Heart right ventricle (tissue), 16 donors: ENCODE measurements around the gene TDRD7. TPM values are rescaled to one million over a fixed set of nuclear protein-coding genes. Genes with fewer than 3 reads are reported as not detected.

ENCODE experiments used
- ATAC-seq, 8 donors: fragments of 200-7000 bp; cut with Tn5 transposase; one replicate each; pipeline ENCODE4 v1.9.1; 2020; ENCODE audit warnings: mild to moderate bottlenecking in 8 of 8, moderate library complexity in 8 of 8, moderate number of reproducible peaks in 1 of 8
- DNase-seq, 2 donors: peaks; one replicate each; pipeline ENCODE4 v3.0.0-alpha.2; 2020
- H3K27ac ChIP-seq, 10 donors: fragments of 200-600 bp; sonication (generic) in 2 of 10; one replicate each; pipeline versions ENCODE4 v1.5.0 to v1.8.0; 2020 to 2022; ENCODE audit warnings: mild to moderate bottlenecking in 3 of 10
- H3K27me3 ChIP-seq, 7 donors: fragments of 200-600 bp; one replicate each; pipeline ENCODE4 v1.8.0; 2021 to 2022; ENCODE audit warnings: mild to moderate bottlenecking in 2 of 7
- H3K36me3 ChIP-seq, 9 donors: fragments of 200-600 bp; sonication (generic) in 1 of 9; one replicate each; pipeline versions ENCODE4 v1.5.0 to v1.8.0; 2020 to 2022; ENCODE audit warnings: mild to moderate bottlenecking in 2 of 9
- H3K4me1 ChIP-seq, 9 donors: fragments of 200-600 bp; sonication (generic) in 1 of 9; one replicate each; pipeline versions ENCODE4 v1.5.0 to v1.8.0; 2020 to 2022; ENCODE audit warnings: mild to moderate bottlenecking in 4 of 9
- H3K4me3 ChIP-seq, 10 donors: fragments of 200-600 bp; sonication (generic) in 2 of 10; one replicate each; pipeline versions ENCODE4 v1.5.0 to v1.8.0; 2020 to 2022; ENCODE audit warnings: mild to moderate bottlenecking in 7 of 10, moderate library complexity in 2 of 10
- H3K9me3 ChIP-seq, 11 donors: fragments of 200-600 bp in 10 of 11; sonication (generic) in 2 of 11; one replicate each; pipeline versions ENCODE4 v1.5.0 to v1.8.0; 2013 to 2022; ENCODE audit warnings: mild to moderate bottlenecking in 2 of 11, control low read depth in 1 of 11, moderate library complexity in 1 of 11
- CTCF ChIP-seq, 9 donors: fragments of 200-600 bp; sonication (generic) in 2 of 9; IDR thresholded peaks; one replicate each; pipeline versions ENCODE4 v1.5.0 to v1.8.0; 2021 to 2022; ENCODE audit warnings: antibody characterized with exemption in 9 of 9, mild to moderate bottlenecking in 5 of 9, moderate library complexity in 1 of 9
- WGBS, 2 donors: extraction: QIAGEN DNeasy Blood & Tissue Kit; methylation state at CpG; one replicate each; pipeline ENCODE4 v1.1.7; 2013; ENCODE audit warnings: inconsistent platforms in 1 of 2; 5-methylcytosine and 5-hydroxymethylcytosine counted together
- intact Hi-C, 10 donors: fragments of 100-400 bp; cut with DNase I; formaldehyde crosslinking; loops; one replicate each; pipeline versions ENCODE4 v1.11.1 to v1.14.2; 2022
- polyA plus RNA-seq, 2 donors: library from polyadenylated mRNA; stranded (reverse); fragments of 200-250 nt; gene quantifications; one replicate each; pipeline ENCODE4 v1.2.3, GENCODE V29; 2013
- total RNA-seq, 10 donors: library from RNA; stranded (reverse); fragmentation: NEBNext Ultra II Directional in 3 of 10; extraction: Animal tissue kit (Norgen Biotek cat#: 25700) in 3 of 10; gene quantifications; one replicate each; pipeline versions ENCODE4 v1.2.1 to v1.2.4, GENCODE V29; 2021 to 2023
- donor health status: Arrhythmogenic right ventricular cardiomyopathy.
- donor health status: ischemic (EF 13 %, LVEDD 7.1; RV severe dilation, severe dysfunction).
- donor health status: healthy with polysubstance abuse.
- donor health status: DM: no; HTN: yes; CAD: no.
- donor health status: DM: no; HTN: no; CAD: no.
- donor health status: ischemic (EF 25% LVEDD 6.9; RV normal size, moderate dysfunction).
- donor health status: ischemic (EF 25% LVEDD 5.7; RV mildly dilated, moderate dysfunction).
- donor health status: healthy.
- donor health status: DM: yes; HTN: yes; CAD: no.
- donor health status: Ischemic cardiomyopathy.
- donor health status: ischemic (EF 35%, LVEDD 5.7; RV mildly dilated, moderate dysfunction).
- donor health status: nonischemic (EF 11% LVEDD 7.7; RV severe dilation, severe dysfunction).
- donor health status: DM: yes; HTN: yes; CAD: no.
- donor health status: PGD.
- donor health status: ischemic (EF 29% LVEDD 5.4; RV normal size, mild dysfunction).
- donor health status: nonischemic (EF 23%, LVEDD 6.1; RV moderate dilation, normal function).

TDRD7 gene
- total and polyA plus RNA-seq, 12 donors = 4.0 to 12.8 (median 8.0) TPM

GRCh38 chr9:97504381-97505216 is 92.7 kb downstream of the TDRD7 start:
- Histone ChIP-seq H3K4me1 (peaks cover 9 to 85% (median 50%) of the 10 kb centered on the region in 9 donors), H3K27me3 (peaks cover 0 to 57% (median 8%) of the 10 kb centered on the region in 7 donors), H3K36me3 (no peaks in the 10 kb centered on the region), H3K4me3 (peak overlapping the region in 2 of 10 donors; percentile 2 to 8), H3K9me3 (no peaks in the 10 kb centered on the region), H3K27ac (peak overlapping the region in 9 of 10 donors; percentile 56 to 98 (median 91))
- intact Hi-C loops = loop anchor here in 5 of 10 donors (2.0 to 10.0 kb wide), 4 partner anchors 53 to 94 kb away; no protein-coding TSS in a partner anchor
- TF ChIP-seq CTCF (IDR thresholded peaks at IDR 0.05) = no peak
- WGBS, 2 donors = 27 to 36% methylated on average over 8 of the region's 8 CpGs
- no peak for ATAC-seq
- DNase-seq = peak in 1 of 2 donors; percentile 34

GRCh38 chr9:97505845-97506244 is 93.9 kb downstream of the TDRD7 start:
- Histone ChIP-seq H3K27me3 (peaks cover 0 to 45% (median 8%) of the 10 kb centered on the region in 7 donors), H3K4me1 (peaks cover 5 to 85% (median 52%) of the 10 kb centered on the region in 9 donors), H3K4me3 (no peak overlapping the region), H3K27ac (peak overlapping the region in 1 of 10 donors; percentile 93), H3K36me3 (no peaks in the 10 kb centered on the region), H3K9me3 (no peaks in the 10 kb centered on the region)
- ATAC-seq (no peak), DNase-seq (no peak)
- WGBS, 2 donors = 83 to 84% methylated on average over 3 of the region's 3 CpGs
- intact Hi-C loops = loop anchor here in 3 of 10 donors (2.0 to 10.0 kb wide), 2 partner anchors 89 to 93 kb away; no protein-coding TSS in a partner anchor
- TF ChIP-seq CTCF (IDR thresholded peaks at IDR 0.05) = no peak

GRCh38 chr9:97506306-97506705 is 94.4 kb downstream of the TDRD7 start:
- Histone ChIP-seq H3K4me1 (peaks cover 5 to 85% (median 53%) of the 10 kb centered on the region in 9 donors), H3K27me3 (peaks cover 0 to 40% (median 8%) of the 10 kb centered on the region in 7 donors), H3K27ac (peak overlapping the region in 1 of 10 donors; percentile 5), H3K9me3 (no peaks in the 10 kb centered on the region), H3K36me3 (no peaks in the 10 kb centered on the region), H3K4me3 (no peak overlapping the region)
- intact Hi-C loops = loop anchor here in 2 of 10 donors (10.0 kb wide), 1 partner anchor 88 kb away; no protein-coding TSS in a partner anchor
- DNase-seq = no peak
- no peak for TF ChIP-seq CTCF (IDR thresholded peaks at IDR 0.05)
- 52 to 68% methylated on average over 4 of the region's 4 CpGs for WGBS, 2 donors
- no peak for ATAC-seq

- Histone ChIP-seq H3K4me3 (no peak overlapping the region), H3K36me3 (no peaks in the 10 kb centered on the region), H3K9me3 (no peaks in the 10 kb centered on the region), H3K27me3 (peaks cover 0 to 37% (median 8%) of the 10 kb centered on the region in 7 donors), H3K27ac (no peak overlapping the region), H3K4me1 (peaks cover 5 to 89% (median 56%) of the 10 kb centered on the region in 9 donors)
- TF ChIP-seq CTCF (IDR thresholded peaks at IDR 0.05) = no peak
- intact Hi-C loops = loop anchor here in 2 of 10 donors (10.0 kb wide), 1 partner anchor 88 kb away; no protein-coding TSS in a partner anchor
- DNase-seq = no peak
- no peak for ATAC-seq
- 72 to 76% methylated on average over 1 of the region's 1 CpG for WGBS, 2 donors
Measured at GRCh38 chr9:97506787-97507186, 94.9 kb downstream of the TDRD7 start.
